ENCODE results near the gene KCNQ1OT1.

Gene KCNQ1OT1

GRCh38 chr11:2666828-2667570 lies 32.8 kb downstream of the KCNQ1OT1 start:
- Histone ChIP-seq H3K4me3 (ENCODE audit: low read length) (no peak overlapping the region), H3K36me3 (ENCODE audit: insufficient read depth, low read depth, low read length) (peaks cover 8% of the 10 kb centered on the region), H3K27me3 (ENCODE audit: insufficient read depth, low read length) (no peaks in the 10 kb centered on the region; the same call in 1 of the 2 replicates), H3K9ac (ENCODE audit: low read depth, low read length) (no peak overlapping the region), H3K9me3 (ENCODE audit: insufficient read depth, low read depth, low read length) (0 out of 2 replicates have a peak, but pooled peaks cover 4% of the 10 kb centered on the region), H3K4me1 (ENCODE audit: insufficient read depth, low read length) (no peaks in the 10 kb centered on the region), H3K27ac (ENCODE audit: low read length) (no peak overlapping the region)

DNA sequence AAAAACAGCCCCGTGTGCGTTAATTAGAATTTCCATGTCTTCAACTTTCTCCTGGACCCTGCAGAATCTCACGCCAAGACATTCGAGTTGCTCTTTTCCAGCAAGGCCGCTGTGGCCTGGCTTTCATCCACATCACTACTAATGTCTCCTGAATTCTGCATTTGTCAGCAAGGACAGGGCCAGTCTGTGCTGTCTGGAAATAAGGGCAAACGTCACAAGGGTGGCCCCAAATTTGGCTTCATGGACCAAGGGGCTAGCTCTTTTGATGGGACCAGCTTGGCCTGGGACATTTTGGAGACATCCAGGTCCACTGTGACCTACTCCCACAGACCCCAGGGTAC lies 33.4 kb downstream of the KCNQ1OT1 start:
- Histone ChIP-seq H3K4me1 (ENCODE audit: insufficient read depth, low read length) (no peaks in the 10 kb centered on the region), H3K27ac (ENCODE audit: low read length) (no peak overlapping the region), H3K9me3 (ENCODE audit: insufficient read depth, low read depth, low read length) (peaks cover 6% of the 10 kb centered on the region; the same call in 1 of the 2 replicates), H3K27me3 (ENCODE audit: insufficient read depth, low read length) (no peaks in the 10 kb centered on the region; the same call in 1 of the 2 replicates), H3K9ac (ENCODE audit: low read depth, low read length) (no peak overlapping the region), H3K36me3 (ENCODE audit: insufficient read depth, low read depth, low read length) (peaks cover 8% of the 10 kb centered on the region), H3K4me3 (ENCODE audit: low read length) (no peak overlapping the region)

DNA sequence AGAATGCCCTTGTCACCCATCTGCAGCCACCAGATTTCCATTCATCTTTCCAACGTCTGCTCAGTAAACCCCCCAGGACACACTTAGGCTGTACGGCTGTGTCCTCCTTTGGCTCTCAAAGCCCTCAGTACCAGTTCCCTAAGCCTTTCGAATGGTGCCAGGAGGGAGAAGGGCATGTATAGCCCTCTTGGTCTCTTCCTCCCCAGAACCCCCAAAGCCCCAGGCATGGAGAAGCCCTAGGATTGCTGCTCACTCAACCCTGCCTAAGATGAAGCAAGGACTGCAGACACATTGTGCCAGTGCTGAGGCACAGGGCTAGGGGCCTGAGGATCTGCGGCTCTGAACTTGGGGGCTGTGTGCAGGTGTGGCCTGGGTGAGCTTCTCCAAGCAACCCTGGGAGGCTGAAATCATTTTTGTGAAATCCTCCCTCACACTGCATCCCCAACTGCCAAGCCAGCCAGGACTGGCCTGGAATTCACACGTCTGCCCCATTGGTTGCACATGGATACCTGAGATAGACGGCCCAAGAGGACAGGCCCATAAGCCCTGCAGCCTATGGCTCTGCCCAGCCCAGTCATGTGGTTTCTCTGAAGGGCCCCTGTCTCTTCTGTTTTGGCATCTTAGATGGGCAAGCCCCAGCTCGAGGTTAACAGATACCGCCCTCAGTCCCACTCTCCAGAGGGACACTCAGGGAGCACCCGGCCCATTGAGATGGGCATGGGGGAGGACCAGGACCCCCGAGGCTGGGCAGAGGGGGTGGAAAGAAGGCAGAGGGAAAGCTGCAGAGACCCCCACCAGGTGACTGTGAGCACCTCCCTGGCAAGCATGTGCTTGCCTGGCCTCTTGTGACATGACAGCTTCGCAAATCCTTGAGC lies 34.0 kb downstream of the KCNQ1OT1 start:
- H3K9ac ChIP-seq (ENCODE audit: low read depth, low read length): no peak overlapping the region
- H3K27ac ChIP-seq (ENCODE audit: low read length): no peak overlapping the region
- H3K4me3 ChIP-seq (ENCODE audit: low read length): no peak overlapping the region
- peaks cover 12% of the 10 kb centered on the region for H3K9me3 ChIP-seq (ENCODE audit: insufficient read depth, low read depth, low read length)
- no peaks in the 10 kb centered on the region; the same call in 1 of the 2 replicates for H3K27me3 ChIP-seq (ENCODE audit: insufficient read depth, low read length)
- H3K36me3 ChIP-seq (ENCODE audit: insufficient read depth, low read depth, low read length): peaks cover 8% of the 10 kb centered on the region
- no peaks in the 10 kb centered on the region for H3K4me1 ChIP-seq (ENCODE audit: insufficient read depth, low read length)

GRCh38 chr11:2664791-2665525 lies 34.8 kb downstream of the KCNQ1OT1 start:
- Histone ChIP-seq H3K27ac (ENCODE audit: low read length) (no peak overlapping the region), H3K9me3 (ENCODE audit: insufficient read depth, low read depth, low read length) (peaks cover 20% of the 10 kb centered on the region), H3K4me1 (ENCODE audit: insufficient read depth, low read length) (no peaks in the 10 kb centered on the region), H3K27me3 (ENCODE audit: insufficient read depth, low read length) (no peaks in the 10 kb centered on the region; the same call in 1 of the 2 replicates), H3K4me3 (ENCODE audit: low read length) (no peak overlapping the region), H3K36me3 (ENCODE audit: insufficient read depth, low read depth, low read length) (peaks cover 8% of the 10 kb centered on the region), H3K9ac (ENCODE audit: low read depth, low read length) (no peak overlapping the region)

DNA sequence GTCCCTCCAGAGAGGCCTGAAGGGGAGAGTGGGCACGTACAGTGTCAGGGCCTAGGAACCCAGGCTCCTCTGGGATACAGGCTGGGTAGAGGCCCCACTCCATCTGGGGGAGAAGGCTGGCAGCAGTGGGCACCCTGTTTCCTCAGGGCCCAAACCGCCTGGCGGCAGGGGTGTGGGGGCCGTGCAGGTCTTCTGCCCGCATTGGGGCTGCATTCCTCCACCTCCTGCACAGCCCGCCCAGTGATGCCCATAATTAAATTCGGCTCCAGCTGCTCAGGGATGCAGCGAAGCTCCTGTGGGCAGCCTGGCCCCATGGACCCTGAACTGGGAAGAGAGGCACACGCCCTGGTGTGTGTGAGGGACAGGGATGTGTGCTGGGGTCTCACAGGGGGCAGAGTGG lies 35.4 kb downstream of the KCNQ1OT1 start:
- peaks cover 26% of the 10 kb centered on the region for H3K9me3 ChIP-seq (ENCODE audit: insufficient read depth, low read depth, low read length)
- H3K4me1 ChIP-seq (ENCODE audit: insufficient read depth, low read length): no peaks in the 10 kb centered on the region
- H3K4me3 ChIP-seq (ENCODE audit: low read length): no peak overlapping the region
- peaks cover 6% of the 10 kb centered on the region for H3K36me3 ChIP-seq (ENCODE audit: insufficient read depth, low read depth, low read length)
- H3K9ac ChIP-seq (ENCODE audit: low read depth, low read length): no peak overlapping the region
- no peak overlapping the region for H3K27ac ChIP-seq (ENCODE audit: low read length)
- H3K27me3 ChIP-seq (ENCODE audit: insufficient read depth, low read length): no peaks in the 10 kb centered on the region; the same call in 1 of the 2 replicates

DNA sequence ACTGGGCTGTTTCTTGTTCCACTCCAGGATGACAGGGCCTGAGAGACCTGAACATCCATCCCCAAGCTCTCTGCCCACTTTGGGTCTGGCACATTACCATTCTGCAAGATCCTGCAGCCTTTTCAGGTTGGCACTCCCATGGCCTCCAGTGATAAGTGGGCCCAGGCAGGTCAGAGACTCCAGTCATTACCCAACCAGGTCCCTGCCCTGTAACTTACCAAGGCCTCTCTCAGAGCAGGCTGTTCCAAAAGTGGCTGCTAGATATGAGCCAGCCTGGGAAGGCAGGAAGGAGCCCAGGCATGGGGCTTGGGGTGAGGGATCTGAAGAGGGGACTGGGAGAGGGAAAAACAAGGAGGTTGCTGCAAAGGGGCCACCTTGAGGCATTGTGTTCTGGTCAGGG lies 35.9 kb downstream of the KCNQ1OT1 start:
- no peak overlapping the region for H3K27ac ChIP-seq (ENCODE audit: low read length)
- peaks cover under 1% of the 10 kb centered on the region; the same call in 1 of the 2 replicates for H3K36me3 ChIP-seq (ENCODE audit: insufficient read depth, low read depth, low read length)
- H3K9ac ChIP-seq (ENCODE audit: low read depth, low read length): no peak overlapping the region
- H3K4me3 ChIP-seq (ENCODE audit: low read length): no peak overlapping the region
- H3K4me1 ChIP-seq (ENCODE audit: insufficient read depth, low read length): no peaks in the 10 kb centered on the region
- peaks cover 31% of the 10 kb centered on the region for H3K9me3 ChIP-seq (ENCODE audit: insufficient read depth, low read depth, low read length)
- H3K27me3 ChIP-seq (ENCODE audit: insufficient read depth, low read length): no peaks in the 10 kb centered on the region; the same call in 1 of the 2 replicates

DNA sequence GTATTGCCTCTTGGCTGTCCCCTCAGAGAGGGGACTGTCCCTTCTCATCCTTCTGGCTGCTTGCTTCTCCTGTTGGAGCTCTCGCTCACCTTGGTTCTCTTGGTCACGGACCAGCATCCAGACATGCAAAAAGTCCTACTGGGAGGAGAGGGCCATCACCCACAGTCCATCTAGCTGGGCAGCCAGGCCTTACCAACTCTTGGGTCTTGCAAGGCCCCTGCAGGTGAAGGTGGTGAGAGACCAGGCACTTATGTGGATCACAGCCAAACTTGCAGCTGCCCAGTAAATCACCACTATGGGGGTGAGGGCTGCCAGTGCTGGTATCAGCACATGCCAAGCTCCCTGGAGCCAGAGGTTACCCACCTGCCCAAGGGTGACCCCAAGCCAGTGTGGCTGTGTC lies 36.3 kb downstream of the KCNQ1OT1 start:
- H3K27ac ChIP-seq (ENCODE audit: low read length): no peak overlapping the region

GRCh38 chr11:2662430-2663299 lies 37.1 kb downstream of the KCNQ1OT1 start:
- Histone ChIP-seq H3K9me3 (ENCODE audit: insufficient read depth, low read depth, low read length) (peaks cover 43% of the 10 kb centered on the region), H3K4me3 (ENCODE audit: low read length) (no peak overlapping the region), H3K4me1 (ENCODE audit: insufficient read depth, low read length) (no peaks in the 10 kb centered on the region), H3K9ac (ENCODE audit: low read depth, low read length) (no peak overlapping the region), H3K27ac (ENCODE audit: low read length) (no peak overlapping the region), H3K27me3 (ENCODE audit: insufficient read depth, low read length) (peaks cover 3% of the 10 kb centered on the region), H3K36me3 (ENCODE audit: insufficient read depth, low read depth, low read length) (no peaks in the 10 kb centered on the region)

More for the DNA sequence above, 36.3 kb downstream of the KCNQ1OT1 start:
- Histone ChIP-seq H3K9ac (ENCODE audit: low read depth, low read length) (no peak overlapping the region), H3K36me3 (ENCODE audit: insufficient read depth, low read depth, low read length) (no peaks in the 10 kb centered on the region), H3K27me3 (ENCODE audit: insufficient read depth, low read length) (no peaks in the 10 kb centered on the region; the same call in 1 of the 2 replicates), H3K4me3 (ENCODE audit: low read length) (no peak overlapping the region), H3K9me3 (ENCODE audit: insufficient read depth, low read depth, low read length) (peaks cover 35% of the 10 kb centered on the region), H3K4me1 (ENCODE audit: insufficient read depth, low read length) (no peaks in the 10 kb centered on the region)

- no peaks in the 10 kb centered on the region for H3K36me3 ChIP-seq (ENCODE audit: insufficient read depth, low read depth, low read length)
- H3K27ac ChIP-seq (ENCODE audit: low read length): no peak overlapping the region
- peaks cover 10% of the 10 kb centered on the region for H3K27me3 ChIP-seq (ENCODE audit: insufficient read depth, low read length)
- H3K9ac ChIP-seq (ENCODE audit: low read depth, low read length): no peak overlapping the region
- peaks cover 50% of the 10 kb centered on the region for H3K9me3 ChIP-seq (ENCODE audit: insufficient read depth, low read depth, low read length)
- no peak overlapping the region for H3K4me3 ChIP-seq (ENCODE audit: low read length)
- H3K4me1 ChIP-seq (ENCODE audit: insufficient read depth, low read length): no peaks in the 10 kb centered on the region
These were observed 37.8 kb downstream of the KCNQ1OT1 start for GRCh38 chr11:2662024-2662312.

GRCh38 chr11:2661173-2662023 lies 38.4 kb downstream of the KCNQ1OT1 start:
- no peak overlapping the region for H3K4me3 ChIP-seq (ENCODE audit: low read length)
- H3K36me3 ChIP-seq (ENCODE audit: insufficient read depth, low read depth, low read length): no peaks in the 10 kb centered on the region
- H3K4me1 ChIP-seq (ENCODE audit: insufficient read depth, low read length): no peaks in the 10 kb centered on the region
- no peak overlapping the region for H3K9ac ChIP-seq (ENCODE audit: low read depth, low read length)
- no peak overlapping the region for H3K27ac ChIP-seq (ENCODE audit: low read length)
- H3K27me3 ChIP-seq (ENCODE audit: insufficient read depth, low read length): peaks cover 16% of the 10 kb centered on the region
- H3K9me3 ChIP-seq (ENCODE audit: insufficient read depth, low read depth, low read length): peaks cover 56% of the 10 kb centered on the region
